Mucosa of stomach (tissue), 1 donor: ENCODE results near the gene PHKB.

Experiments used
- H3K27me3 ChIP-seq: one replicate; pipeline ENCODE4 v1.7.0; 2013; ENCODE audit warnings: mild to moderate bottlenecking, low read length; ENCODE audit not compliant: control insufficient read depth, insufficient read depth
- H3K36me3 ChIP-seq: one replicate; pipeline ENCODE4 v1.7.0; 2013; ENCODE audit warnings: low read length; ENCODE audit not compliant: control insufficient read depth, insufficient read depth
- H3K4me1 ChIP-seq: one replicate; pipeline ENCODE4 v1.7.0; 2013; ENCODE audit warnings: mild to moderate bottlenecking, low read length; ENCODE audit not compliant: control insufficient read depth, insufficient read depth
- H3K4me3 ChIP-seq: one replicate; pipeline ENCODE4 v1.7.0; 2013; ENCODE audit warnings: low read length
- H3K9ac ChIP-seq: one replicate; pipeline ENCODE4 v1.7.0; 2013; ENCODE audit warnings: mild to moderate bottlenecking, low read length, moderate library complexity
- H3K9me3 ChIP-seq: one replicate; pipeline ENCODE4 v1.7.0; 2013; ENCODE audit warnings: mild to moderate bottlenecking, low read length, moderate library complexity; ENCODE audit not compliant: control insufficient read depth
- donor health status: Pancreatic carcinoma.

The PHKB gene

GRCh38 chr16:47643323-47644000 lies 182.3 kb downstream of the PHKB start:
- H3K27me3 ChIP-seq = no peaks in the 10 kb centered on the region
- no peak overlapping the region for H3K4me3 ChIP-seq
- no peaks in the 10 kb centered on the region for H3K36me3 ChIP-seq
- H3K4me1 ChIP-seq = no peaks in the 10 kb centered on the region
- H3K9me3 ChIP-seq = no peaks in the 10 kb centered on the region
- no peak overlapping the region for H3K9ac ChIP-seq

GRCh38 chr16:47644166-47644565 lies 183.0 kb downstream of the PHKB start:
- no peaks in the 10 kb centered on the region for H3K36me3 ChIP-seq
- no peaks in the 10 kb centered on the region for H3K27me3 ChIP-seq
- no peaks in the 10 kb centered on the region for H3K9me3 ChIP-seq
- H3K4me3 ChIP-seq = no peak overlapping the region
- no peak overlapping the region for H3K9ac ChIP-seq
- no peaks in the 10 kb centered on the region for H3K4me1 ChIP-seq

GRCh38 chr16:47644661-47645060 lies 183.5 kb downstream of the PHKB start:
- H3K27me3 ChIP-seq = no peaks in the 10 kb centered on the region
- no peaks in the 10 kb centered on the region for H3K9me3 ChIP-seq
- no peak overlapping the region for H3K9ac ChIP-seq
- no peaks in the 10 kb centered on the region for H3K4me1 ChIP-seq
- H3K4me3 ChIP-seq = no peak overlapping the region
- H3K36me3 ChIP-seq = no peaks in the 10 kb centered on the region

- Histone ChIP-seq H3K4me3 (no peak overlapping the region), H3K36me3 (no peaks in the 10 kb centered on the region), H3K9ac (no peak overlapping the region), H3K27me3 (no peaks in the 10 kb centered on the region), H3K9me3 (no peaks in the 10 kb centered on the region), H3K4me1 (no peaks in the 10 kb centered on the region)
Measured at GRCh38 chr16:47646914-47647313, 185.8 kb downstream of the PHKB start.

GRCh38 chr16:47657032-47657431 lies 195.9 kb downstream of the PHKB start:
- no peak overlapping the region for H3K4me3 ChIP-seq
- no peak overlapping the region for H3K9ac ChIP-seq
- no peaks in the 10 kb centered on the region for H3K9me3 ChIP-seq
- H3K36me3 ChIP-seq = no peaks in the 10 kb centered on the region
- no peaks in the 10 kb centered on the region for H3K4me1 ChIP-seq
- H3K27me3 ChIP-seq = no peaks in the 10 kb centered on the region

GRCh38 chr16:47657977-47658376 lies 196.8 kb downstream of the PHKB start:
- Histone ChIP-seq H3K36me3 (no peaks in the 10 kb centered on the region), H3K9me3 (no peaks in the 10 kb centered on the region), H3K9ac (no peak overlapping the region), H3K27me3 (no peaks in the 10 kb centered on the region), H3K4me1 (no peaks in the 10 kb centered on the region), H3K4me3 (no peak overlapping the region)

GRCh38 chr16:47660540-47660939 lies 199.4 kb downstream of the PHKB start:
- H3K36me3 ChIP-seq = no peaks in the 10 kb centered on the region
- peaks cover 17% of the 10 kb centered on the region for H3K4me1 ChIP-seq
- H3K9me3 ChIP-seq = no peaks in the 10 kb centered on the region
- no peak overlapping the region for H3K4me3 ChIP-seq
- H3K9ac ChIP-seq = no peak overlapping the region
- H3K27me3 ChIP-seq = no peaks in the 10 kb centered on the region

- peak overlapping the region; percentile 3 for H3K4me3 ChIP-seq
- peak overlapping the region; percentile 31 for H3K9ac ChIP-seq
- H3K27me3 ChIP-seq = no peaks in the 10 kb centered on the region
- H3K9me3 ChIP-seq = no peaks in the 10 kb centered on the region
- peaks cover 24% of the 10 kb centered on the region for H3K4me1 ChIP-seq
- no peaks in the 10 kb centered on the region for H3K36me3 ChIP-seq
Measured at GRCh38 chr16:47664653-47665325, 203.7 kb downstream of the PHKB start.

- Histone ChIP-seq H3K4me3 (no peak overlapping the region), H3K9ac (no peak overlapping the region), H3K36me3 (no peaks in the 10 kb centered on the region), H3K9me3 (no peaks in the 10 kb centered on the region), H3K4me1 (peaks cover 24% of the 10 kb centered on the region), H3K27me3 (no peaks in the 10 kb centered on the region)
Measured at GRCh38 chr16:47666434-47666833, 205.3 kb downstream of the PHKB start.

GRCh38 chr16:47667956-47668355 lies 206.8 kb downstream of the PHKB start:
- Histone ChIP-seq H3K27me3 (no peaks in the 10 kb centered on the region), H3K4me1 (peaks cover 24% of the 10 kb centered on the region), H3K9ac (no peak overlapping the region), H3K9me3 (no peaks in the 10 kb centered on the region), H3K4me3 (no peak overlapping the region), H3K36me3 (no peaks in the 10 kb centered on the region)

- Histone ChIP-seq H3K4me1 (no peaks in the 10 kb centered on the region), H3K4me3 (no peak overlapping the region), H3K9ac (no peak overlapping the region), H3K9me3 (no peaks in the 10 kb centered on the region), H3K27me3 (no peaks in the 10 kb centered on the region), H3K36me3 (no peaks in the 10 kb centered on the region)
Measured at GRCh38 chr16:47672475-47672874, 211.3 kb downstream of the PHKB start.

GRCh38 chr16:47676635-47677177 lies 215.6 kb downstream of the PHKB start:
- no peaks in the 10 kb centered on the region for H3K36me3 ChIP-seq
- no peaks in the 10 kb centered on the region for H3K4me1 ChIP-seq
- H3K4me3 ChIP-seq = no peak overlapping the region
- no peaks in the 10 kb centered on the region for H3K9me3 ChIP-seq
- no peaks in the 10 kb centered on the region for H3K27me3 ChIP-seq
- H3K9ac ChIP-seq = no peak overlapping the region
